OCI-LY3 (cell line): Measurements from ENCODE around the gene ZNF385A.

ENCODE experiments used
- CTCF ChIP-seq: fragments of 200-600, 300-600 bp; sonication (generic); IDR thresholded peaks from 2 replicates; pipeline ENCODE4 v1.5.1; 2014; ENCODE audit warnings: antibody characterized with exemption, low read length, low read depth
- EZH2phosphoT487 ChIP-seq: fragments of 200-600 bp; shearing (Covaris generic); IDR thresholded peaks from 2 replicates; pipeline ENCODE4 v1.6.1; 2018; ENCODE audit warnings: antibody characterized with exemption, mixed run types, low read depth

GRCh38 chr12:54395545-54395944 is 11.0 kb upstream of the ZNF385A start:
- TF ChIP-seq CTCF, result no peak
- TF ChIP-seq EZH2phosphoT487, result no peak
